ENCODE measurements around the gene PRRG2. TPM values are rescaled to one million over a fixed set of nuclear protein-coding genes. Genes with fewer than 3 reads are reported as not detected.

The PRRG2 gene
- total and polyA plus RNA-seq, 9 of the 15 experiments (the other 6 are each of a cell fraction or from before 2014, with no cell fraction given): 0.06 to 1.1 (median 0.33) TPM

GRCh38 chr19:49580264-49581006 lies 681 bp upstream of the PRRG2 start, which contains the start of gene NOSIP (continued):
- no peak for TF ChIP-seq USF2 (CRISPR knock-in tag; IDR thresholded peaks at IDR 0.05)
- TF ChIP-seq CBX3 (IDR thresholded peaks at IDR 0.05; ENCODE audit: borderline replicate concordance in 1 of 2, low read length in 2 of 2): peak in 1 of 2 experiments; percentile 92; a peak in 2 of 3 replicates
- TF ChIP-seq ATF1 (CRISPR knock-in tag; IDR thresholded peaks at IDR 0.05): no peak
- peak; percentile 76 for TF ChIP-seq ATF1 (tag; IDR thresholded peaks at IDR 0.05)
- TF ChIP-seq HCFC1 (IDR thresholded peaks at IDR 0.05; ENCODE audit: low read depth, low read length): peak; percentile 99
- 0 out of 2 replicates have a peak, but pooled peaks have one; percentile 29 for TF ChIP-seq ZBTB1 (CRISPR knock-in tag; IDR thresholded peaks at IDR 0.05; ENCODE audit: borderline replicate concordance, low read depth)
- TF ChIP-seq RHOXF2B (CRISPR knock-in tag; conservative IDR thresholded peaks at IDR 0.05): no peak
- peak; percentile 93 for TF ChIP-seq THAP12 (CRISPR knock-in tag; IDR thresholded peaks at IDR 0.05)
- TF ChIP-seq NRF1 (conservative IDR thresholded peaks at IDR 0.05 in 1 of 2, IDR thresholded peaks at IDR 0.05 in 1 of 2): peak in 1 of 2 experiments; percentile 21; a peak in 1 of 4 replicates
- peak; percentile 54 for TF ChIP-seq SAP30 (IDR thresholded peaks at IDR 0.05; ENCODE audit: borderline replicate concordance, insufficient read depth, low read depth, low read length, poor library complexity, severe bottlenecking)
- peak; percentile 81 for TF ChIP-seq TAF7 (tag; IDR thresholded peaks at IDR 0.05)
- TF ChIP-seq AFF4 (CRISPR knock-in tag; IDR thresholded peaks at IDR 0.05): no peak
- no peak for TF ChIP-seq MCM7 (IDR thresholded peaks at IDR 0.05)
- TF ChIP-seq PTBP1 (IDR thresholded peaks at IDR 0.05; ENCODE audit: low read depth, low read length): peak; percentile 50; the same call in 1 of the 2 replicates
- TF ChIP-seq SRSF7 (optimal IDR thresholded peaks at IDR 0.05; ENCODE audit: low read depth, low read length): no peak
- no peak for TF ChIP-seq ZNF133 (CRISPR knock-in tag; IDR thresholded peaks at IDR 0.05)
- peak; percentile 57 for TF ChIP-seq ZFP36 (IDR thresholded peaks at IDR 0.05; ENCODE audit: low read depth, low read length, partially characterized antibody)
- no peak; the same call in 1 of the 2 replicates for TF ChIP-seq ZNF511 (CRISPR knock-in tag; IDR thresholded peaks at IDR 0.05)
- no peak for TF ChIP-seq MTF1 (CRISPR knock-in tag; IDR thresholded peaks at IDR 0.05; ENCODE audit: borderline replicate concordance)
